K562 (cell line): ENCODE data around the gene FEN1. TPM values are rescaled to one million over a fixed set of nuclear protein-coding genes. Genes with fewer than 3 reads are reported as not detected.
A peak's percentile ranks its signal among the peaks of the same experiment; 100 is the strongest.

Experiments
- ADNP ChIP-seq: fragments of 200-800 bp; sonication (Bioruptor generic); IDR thresholded peaks from 2 replicates; pipeline ENCODE4 v1.6.1; 2016; ENCODE audit warnings: missing genetic modification characterization, missing compliant biosample characterization
- BRCA1 ChIP-seq, 2 experiments: fragments of 450-650 bp in 1 of 2; sonication (generic) in 1 of 2; formaldehyde crosslinking in 1 of 2; IDR thresholded peaks; 2 replicates each; pipeline versions ENCODE4 v1.5.0 to v1.6.1; 2017 to 2020; ENCODE audit warnings: mild to moderate bottlenecking in 1 of 2, missing genetic modification reagents in 1 of 2
- CEBPB ChIP-seq: fragments of 450-650 bp; IDR thresholded peaks from 2 replicates; pipeline ENCODE4 v1.6.1; 2016; ENCODE audit warnings: missing genetic modification characterization, missing compliant biosample characterization
- COPS2 ChIP-seq: fragments of 450-650 bp; conservative IDR thresholded peaks from 2 replicates; pipeline ENCODE4 v1.6.1; 2016; ENCODE audit warnings: mild to moderate bottlenecking, moderate library complexity
- ETV1 ChIP-seq: fragments of 450-650 bp; conservative IDR thresholded peaks from 2 replicates; pipeline ENCODE4 v1.6.1; 2016; ENCODE audit warnings: missing genetic modification characterization, control low read depth, low read depth, missing compliant biosample characterization
- FUS ChIP-seq: fragments of 200-400 bp; formaldehyde crosslinking; optimal IDR thresholded peaks from 2 replicates; pipeline ENCODE3; 2017; ENCODE audit warnings: low read depth, low read length
- KLF13 ChIP-seq: fragments of 450-650 bp; IDR thresholded peaks from 2 replicates; pipeline ENCODE4 v1.6.1; 2016; ENCODE audit warnings: missing genetic modification characterization, low read depth, mild to moderate bottlenecking, missing compliant biosample characterization, moderate library complexity, borderline replicate concordance
- LCOR ChIP-seq: sonication (generic); formaldehyde crosslinking; IDR thresholded peaks from 2 replicates; pipeline ENCODE4 v1.8.0; 2022; ENCODE audit warnings: mild to moderate bottlenecking, missing genetic modification reagents
- NCOA1 ChIP-seq: fragments of 450-650 bp; IDR thresholded peaks from 2 replicates; pipeline ENCODE4 v1.6.1; 2016; ENCODE audit warnings: low read depth
- NR2C2 ChIP-seq, 2 experiments: fragments of 200-800 bp in 1 of 2; sonication (Bioruptor generic) in 1 of 2; sonication (generic) in 1 of 2; formaldehyde crosslinking in 1 of 2; IDR thresholded peaks; 2 replicates each; pipeline versions ENCODE4 v1.6.1 to v1.8.0; 2016 to 2022; ENCODE audit warnings: mild to moderate bottlenecking in 1 of 2, missing compliant biosample characterization in 1 of 2, missing genetic modification characterization in 1 of 2, missing genetic modification reagents in 1 of 2
- PTRF ChIP-seq: fragments of 450-650 bp; IDR thresholded peaks from 2 replicates; pipeline ENCODE4 v1.6.1; 2016; ENCODE audit warnings: mild to moderate bottlenecking, missing genetic modification characterization, missing compliant biosample characterization
- SMARCA5 ChIP-seq: fragments of 450-650 bp; IDR thresholded peaks from 2 replicates; pipeline ENCODE4 v1.6.1; 2016
- SMARCE1 ChIP-seq: fragments of 450-650 bp; IDR thresholded peaks from 2 replicates; pipeline ENCODE4 v1.7.1; 2016; ENCODE audit warnings: mild to moderate bottlenecking
- ZBTB26 ChIP-seq: fragments of 450-650 bp; formaldehyde crosslinking; IDR thresholded peaks from 2 replicates; pipeline ENCODE4 v1.4.0; 2022; ENCODE audit warnings: missing genetic modification characterization
- ZNF644 ChIP-seq: fragments of 200-800 bp; sonication (Bioruptor generic); IDR thresholded peaks from 2 replicates; pipeline ENCODE4 v1.6.1; 2016; ENCODE audit warnings: low read depth, missing genetic modification characterization, missing compliant biosample characterization
- ZNF766 ChIP-seq: fragments of 200-800 bp; sonication (Bioruptor generic); conservative IDR thresholded peaks from 2 replicates; pipeline ENCODE4 v1.6.1; 2016; ENCODE audit warnings: missing genetic modification characterization, missing compliant biosample characterization
- polyA plus RNA-seq, 8 experiments: library from polyadenylated mRNA; depleted of rRNA in 4 of 8; stranded (reverse) in 5 of 8; unstranded in 3 of 8; fragments of >200 nt; fragmentation: Nextera tagmentation in 2 of 8; fragmentation: Illumina TruSeq in 1 of 8; extraction: Ambion mirVana in 2 of 8; extraction: Trizol in 1 of 8; gene quantifications; 2 replicates each; pipeline versions ENCODE4 v1.2.1 to v1.2.3, GENCODE V29; 2011 to 2014; ENCODE audit warnings: inconsistent platforms in 1 of 8, missing spikeins in 1 of 8
- total RNA-seq, 7 experiments: library from RNA; depleted of rRNA in 6 of 7; stranded (reverse); fragments of >200 nt in 6 of 7; fragmentation: Illumina TruSeq in 2 of 7; extraction: Trizol in 2 of 7; gene quantifications; 2 replicates each; pipeline versions ENCODE4 v1.2.1 to v1.2.3, GENCODE V29; 2011 to 2021; ENCODE audit warnings: low replicate concordance in 1 of 7
- TF ChIP-seq, protein P1 (sequence below): IDR thresholded peaks from 2 replicates; pipeline ENCODE4 v1.6.1; 2011; ENCODE audit warnings: borderline replicate concordance, low read depth, mild to moderate bottlenecking, moderate library complexity, low read length; ENCODE audit not compliant: insufficient read depth, poor library complexity, severe bottlenecking
- TF ChIP-seq, protein P2 (sequence below), 2 experiments: fragments of 450-650 bp; IDR thresholded peaks; 2 replicates each; pipeline ENCODE4 v1.6.1; 2016
- TF ChIP-seq, protein P3 (sequence below): sonication (generic); formaldehyde crosslinking; IDR thresholded peaks from 2 replicates; pipeline ENCODE4 v1.8.0; 2022; ENCODE audit warnings: missing genetic modification reagents, mild to moderate bottlenecking, moderate library complexity, borderline replicate concordance
- TF ChIP-seq, protein P4 (sequence below): sonication (generic); formaldehyde crosslinking; IDR thresholded peaks from 2 replicates; pipeline ENCODE4 v1.9.0; 2022; ENCODE audit warnings: mild to moderate bottlenecking, missing genetic modification reagents

FEN1 gene
- total and polyA plus RNA-seq, 9 of the 15 experiments (the other 6 are each of a cell fraction or from before 2014, with no cell fraction given) = 58.1 to 156 (median 137) TPM

DNA sequence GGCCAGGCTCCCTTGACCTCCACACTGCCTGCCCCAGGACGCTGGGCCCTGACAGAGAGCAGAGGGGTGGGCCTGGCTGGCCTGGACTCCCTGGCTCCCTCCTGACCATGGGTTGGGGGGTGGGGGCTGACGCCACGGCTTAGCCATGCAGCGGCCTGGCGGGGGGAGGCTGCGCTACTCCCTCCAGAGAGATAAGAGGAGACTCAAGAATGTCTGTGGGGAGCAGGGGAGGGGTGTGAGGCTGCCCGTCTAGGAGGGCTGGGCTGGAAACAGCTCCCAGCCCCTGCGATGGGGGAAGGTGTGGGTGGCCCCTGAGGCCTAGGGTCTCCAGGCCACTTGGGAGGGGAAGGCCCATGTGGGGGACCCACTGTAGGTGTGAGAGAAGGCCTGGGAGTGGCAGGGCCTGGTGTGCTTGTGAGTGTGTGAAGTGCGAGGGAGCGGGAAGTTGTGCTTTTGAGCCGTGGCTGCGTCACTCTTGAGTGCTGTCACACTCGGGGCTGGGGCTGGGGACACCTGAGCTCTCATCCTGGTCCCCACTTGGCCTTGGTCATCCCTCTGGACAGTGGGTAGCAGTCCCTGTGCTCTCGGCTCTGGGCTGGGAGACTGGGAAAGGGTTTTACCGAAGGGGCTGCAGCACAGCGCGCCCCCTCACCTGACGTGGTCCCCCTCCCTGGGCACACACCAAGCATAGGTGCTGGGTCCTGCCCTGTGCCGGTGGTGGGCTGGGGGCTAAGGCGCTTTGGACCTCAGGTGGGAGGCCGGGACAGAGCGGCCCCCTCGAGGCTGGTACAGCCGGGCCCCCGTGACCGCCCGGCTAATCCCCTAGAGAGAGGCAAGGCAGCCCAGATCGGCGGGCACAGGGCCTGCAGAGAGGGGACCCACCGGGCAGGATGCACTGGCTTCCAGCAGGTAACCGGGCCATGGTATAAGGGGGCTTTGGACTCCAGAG lies 37.9 kb upstream of the FEN1 start (continued):
- TF ChIP-seq FUS (no peak), ZBTB26 (CRISPR knock-in tag) (no peak), ADNP (tag) (no peak), SMARCE1 (peak; percentile 53; the same call in 1 of the 2 replicates), ZNF644 (no peak), ETV1 (no peak), ZNF766 (no peak), NR2C2 (CRISPR knock-in tag; IDR thresholded peaks at IDR 0.05) (no peak), NR2C2 (tag; IDR thresholded peaks at IDR 0.05) (no peak), SMARCA5 (no peak), PTRF (no peak), LCOR (no peak), CEBPB (no peak), NCOA1 (no peak), BRCA1 (IDR thresholded peaks at IDR 0.05) (no peak), BRCA1 (CRISPR knock-in tag; IDR thresholded peaks at IDR 0.05) (0 out of 2 replicates have a peak, but pooled peaks have one; percentile 26), KLF13 (tag) (no peak), COPS2 (no peak)
- TF ChIP-seq, protein P1, sequence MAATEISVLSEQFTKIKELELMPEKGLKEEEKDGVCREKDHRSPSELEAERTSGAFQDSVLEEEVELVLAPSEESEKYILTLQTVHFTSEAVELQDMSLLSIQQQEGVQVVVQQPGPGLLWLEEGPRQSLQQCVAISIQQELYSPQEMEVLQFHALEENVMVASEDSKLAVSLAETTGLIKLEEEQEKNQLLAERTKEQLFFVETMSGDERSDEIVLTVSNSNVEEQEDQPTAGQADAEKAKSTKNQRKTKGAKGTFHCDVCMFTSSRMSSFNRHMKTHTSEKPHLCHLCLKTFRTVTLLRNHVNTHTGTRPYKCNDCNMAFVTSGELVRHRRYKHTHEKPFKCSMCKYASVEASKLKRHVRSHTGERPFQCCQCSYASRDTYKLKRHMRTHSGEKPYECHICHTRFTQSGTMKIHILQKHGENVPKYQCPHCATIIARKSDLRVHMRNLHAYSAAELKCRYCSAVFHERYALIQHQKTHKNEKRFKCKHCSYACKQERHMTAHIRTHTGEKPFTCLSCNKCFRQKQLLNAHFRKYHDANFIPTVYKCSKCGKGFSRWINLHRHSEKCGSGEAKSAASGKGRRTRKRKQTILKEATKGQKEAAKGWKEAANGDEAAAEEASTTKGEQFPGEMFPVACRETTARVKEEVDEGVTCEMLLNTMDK = no peak
- TF ChIP-seq, protein P2, sequence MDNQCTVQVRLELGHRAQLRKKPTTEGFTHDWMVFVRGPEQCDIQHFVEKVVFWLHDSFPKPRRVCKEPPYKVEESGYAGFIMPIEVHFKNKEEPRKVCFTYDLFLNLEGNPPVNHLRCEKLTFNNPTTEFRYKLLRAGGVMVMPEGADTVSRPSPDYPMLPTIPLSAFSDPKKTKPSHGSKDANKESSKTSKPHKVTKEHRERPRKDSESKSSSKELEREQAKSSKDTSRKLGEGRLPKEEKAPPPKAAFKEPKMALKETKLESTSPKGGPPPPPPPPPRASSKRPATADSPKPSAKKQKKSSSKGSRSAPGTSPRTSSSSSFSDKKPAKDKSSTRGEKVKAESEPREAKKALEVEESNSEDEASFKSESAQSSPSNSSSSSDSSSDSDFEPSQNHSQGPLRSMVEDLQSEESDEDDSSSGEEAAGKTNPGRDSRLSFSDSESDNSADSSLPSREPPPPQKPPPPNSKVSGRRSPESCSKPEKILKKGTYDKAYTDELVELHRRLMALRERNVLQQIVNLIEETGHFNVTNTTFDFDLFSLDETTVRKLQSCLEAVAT (IDR thresholded peaks at IDR 0.05) = no peak
- TF ChIP-seq, protein P3, sequence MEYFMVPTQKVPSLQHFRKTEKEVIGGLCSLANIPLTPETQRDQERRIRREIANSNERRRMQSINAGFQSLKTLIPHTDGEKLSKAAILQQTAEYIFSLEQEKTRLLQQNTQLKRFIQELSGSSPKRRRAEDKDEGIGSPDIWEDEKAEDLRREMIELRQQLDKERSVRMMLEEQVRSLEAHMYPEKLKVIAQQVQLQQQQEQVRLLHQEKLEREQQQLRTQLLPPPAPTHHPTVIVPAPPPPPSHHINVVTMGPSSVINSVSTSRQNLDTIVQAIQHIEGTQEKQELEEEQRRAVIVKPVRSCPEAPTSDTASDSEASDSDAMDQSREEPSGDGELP (CRISPR knock-in tag) = peak; percentile 28; the same call in 1 of the 2 replicates
- TF ChIP-seq, protein P4, sequence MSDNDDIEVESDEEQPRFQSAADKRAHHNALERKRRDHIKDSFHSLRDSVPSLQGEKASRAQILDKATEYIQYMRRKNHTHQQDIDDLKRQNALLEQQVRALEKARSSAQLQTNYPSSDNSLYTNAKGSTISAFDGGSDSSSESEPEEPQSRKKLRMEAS = 0 out of 2 replicates have a peak, but pooled peaks have one; percentile 13
